K562 (cell line): ENCODE data around the gene ZNF629. TPM values are rescaled to one million over a fixed set of nuclear protein-coding genes. Genes with fewer than 3 reads are reported as not detected.

ENCODE experiments used
- ATAC-seq: fragments of 200-7000 bp; cut with Tn5 transposase; 3 replicates; pipeline ENCODE4 v1.9.1; 2020; ENCODE audit warnings: moderate library complexity
- BruUV-seq: library from RNA; stranded (reverse); fragments of 400-500 nt; replicated peaks from 2 replicates; lab custom pipeline; 2021; lab: Mats Ljungman, UMichigan
- CTCF ChIA-PET: fragments of 300-600 bp; formaldehyde crosslinking; extraction: SDS; loops from one replicate; lab custom pipeline; 2021; ENCODE audit warnings: low intra/inter-chr PET ratio; lab: Yijun Ruan, JAX
- POLR2A ChIA-PET: fragments of 300-600, 350-650 bp; sonication (Branson Sonifier 250); formaldehyde crosslinking; extraction: SDS; loops from one replicate; lab custom pipeline; 2021; ENCODE audit warnings: antibody characterized with exemption, inconsistent platforms; lab: Yijun Ruan, JAX
- DNase-seq, 4 experiments: peaks; one replicate each; pipeline versions ENCODE4 v3.0.0 to v3.0.0-alpha.2; 2011 to 2018; ENCODE audit warnings: low spot score in 3 of 4, mixed read lengths in 3 of 4; ENCODE audit errors: extremely low read depth in 1 of 4
- FAIRE-seq: peaks from 2 replicates; lab custom pipeline; 2011; peaks lifted over from hg19 to GRCh38; lab: Jason Lieb, UNC
- H2AFZ ChIP-seq: 2 replicates; pipeline ENCODE4 v1.6.0; 2011; ENCODE audit warnings: low read depth, low read length, control low read depth, inconsistent platforms
- H3K27ac ChIP-seq: fragments of 200-600 bp; 3 replicates; pipeline ENCODE4 v1.8.0; 2011; ENCODE audit warnings: low read depth, mild to moderate bottlenecking, control low read depth, inconsistent platforms, low read length, moderate library complexity, mixed read lengths; ENCODE audit errors: extremely low read depth
- H3K27me3 ChIP-seq, 2 experiments: fragments of 300-600 bp in 1 of 2; 2 replicates in 1 of 2; 3 replicates in 1 of 2; pipeline versions ENCODE4 v1.6.0 to v1.8.0; 2011; ENCODE audit warnings: inconsistent platforms in 2 of 2, low read length in 2 of 2, mild to moderate bottlenecking in 1 of 2, mixed read lengths in 1 of 2, moderate library complexity in 1 of 2; ENCODE audit not compliant: control insufficient read depth in 2 of 2, insufficient read depth in 2 of 2
- H3K36me3 ChIP-seq: fragments of 300-600 bp; 3 replicates; pipeline ENCODE4 v1.8.0; 2011; ENCODE audit warnings: mild to moderate bottlenecking, low read length, inconsistent platforms; ENCODE audit not compliant: control insufficient read depth, insufficient read depth
- H3K4me1 ChIP-seq, 2 experiments: fragments of 200-600 bp in 1 of 2; replicated peaks in 1 of 2; 2 replicates in 1 of 2; 3 replicates in 1 of 2; pipeline versions ENCODE4 v1.5.1 to v1.8.0; 2011; ENCODE audit warnings: inconsistent platforms in 2 of 2, low read length in 2 of 2, mild to moderate bottlenecking in 1 of 2, mixed read lengths in 1 of 2, moderate library complexity in 1 of 2; ENCODE audit not compliant: control insufficient read depth in 2 of 2, insufficient read depth in 2 of 2
- H3K4me2 ChIP-seq: 2 replicates; pipeline ENCODE4 v1.6.1; 2011; ENCODE audit warnings: low read length, control low read depth, inconsistent platforms, mixed read lengths; ENCODE audit not compliant: insufficient read depth
- H3K4me3 ChIP-seq: fragments of 200-600 bp; sonication (generic), shearing (Covaris generic); 2 replicates; pipeline ENCODE4 v1.5.1; 2016; ENCODE audit warnings: control low read depth, inconsistent platforms
- H3K79me2 ChIP-seq: fragments of 200-600 bp; 3 replicates; pipeline ENCODE4 v1.8.0; 2011; ENCODE audit warnings: low read length, inconsistent platforms; ENCODE audit not compliant: control insufficient read depth, insufficient read depth
- H3K9ac ChIP-seq, 2 experiments: 2 replicates each; pipeline versions ENCODE4 v1.6.0 to v1.6.1; 2011; ENCODE audit warnings: low read depth in 2 of 2, low read length in 2 of 2, control low read depth in 1 of 2, inconsistent platforms in 1 of 2, mild to moderate bottlenecking in 1 of 2, mixed read lengths in 1 of 2; ENCODE audit not compliant: insufficient read depth in 1 of 2
- H3K9me1 ChIP-seq: one replicate; pipeline ENCODE4 v1.6.0; 2011; ENCODE audit warnings: inconsistent platforms, mild to moderate bottlenecking, low read length, moderate library complexity; ENCODE audit not compliant: control insufficient read depth, insufficient read depth
- H3K9me3 ChIP-seq: replicated peaks from 2 replicates; pipeline ENCODE4 v1.5.1; 2011; ENCODE audit warnings: low read depth, low read length, inconsistent platforms; ENCODE audit not compliant: control insufficient read depth, insufficient read depth
- H4K20me1 ChIP-seq: replicated peaks from 2 replicates; pipeline ENCODE4 v1.6.1; 2011; ENCODE audit warnings: low read length, inconsistent platforms, mixed read lengths; ENCODE audit not compliant: control insufficient read depth, insufficient read depth
- BRCA1 ChIP-seq, 2 experiments: fragments of 450-650 bp in 1 of 2; sonication (generic) in 1 of 2; formaldehyde crosslinking in 1 of 2; IDR thresholded peaks; 2 replicates each; pipeline versions ENCODE4 v1.5.0 to v1.6.1; 2017 to 2020; ENCODE audit warnings: mild to moderate bottlenecking in 1 of 2, missing genetic modification reagents in 1 of 2
- L3MBTL2 ChIP-seq: fragments of 450-650 bp; IDR thresholded peaks from 2 replicates; pipeline ENCODE4 v1.6.1; 2016; ENCODE audit warnings: mild to moderate bottlenecking, moderate library complexity
- NFE2 ChIP-seq: IDR thresholded peaks from 2 replicates; pipeline ENCODE4 v1.6.1; 2014; ENCODE audit warnings: antibody characterized with exemption, low read depth
- VEZF1 ChIP-seq: fragments of 200-800 bp; sonication (Bioruptor generic); IDR thresholded peaks from 2 replicates; pipeline ENCODE4 v1.6.1; 2017; ENCODE audit warnings: missing genetic modification characterization, missing compliant biosample characterization
- ZBTB9 ChIP-seq: fragments of 450-650 bp; formaldehyde crosslinking; IDR thresholded peaks from 2 replicates; pipeline ENCODE4 v1.4.0; 2020; ENCODE audit warnings: mild to moderate bottlenecking, moderate library complexity
- ZC3H4 ChIP-seq: sonication (generic); formaldehyde crosslinking; IDR thresholded peaks from 2 replicates; pipeline ENCODE4 v1.9.0; 2021; ENCODE audit warnings: missing genetic modification reagents, borderline replicate concordance
- ZNF444 ChIP-seq: fragments of 250-450 bp; sonication (Bioruptor Pico); IDR thresholded peaks from 2 replicates; pipeline ENCODE4 v1.4.0; 2020; ENCODE audit warnings: mild to moderate bottlenecking, moderate library complexity
- WGBS: fragments of 100-300 bp; shearing (Covaris generic); methylation state at CpG from one replicate; pipeline ENCODE4 v1.1.6; 2016; ENCODE audit warnings: low coverage, mixed read lengths; ENCODE audit not compliant: insufficient coverage; ENCODE audit errors: missing lambda C conversion rate; 5-methylcytosine and 5-hydroxymethylcytosine counted together
- in situ Hi-C: fragments of 300-500 bp; cut with MboI; formaldehyde crosslinking; loops from 4 replicates; pipeline ENCODE4 v1.15.0; 2018; ENCODE audit warnings: inconsistent platforms, mixed read lengths
- intact Hi-C: fragments of 100-400 bp; cut with micrococcal nuclease; formaldehyde crosslinking; loops from 2 replicates; pipeline ENCODE4 v1.14.2; 2022
- polyA plus RNA-seq, 8 experiments: library from polyadenylated mRNA; depleted of rRNA in 4 of 8; stranded (reverse) in 5 of 8; unstranded in 3 of 8; fragments of >200 nt; fragmentation: Nextera tagmentation in 2 of 8; fragmentation: Illumina TruSeq in 1 of 8; extraction: Ambion mirVana in 2 of 8; extraction: Trizol in 1 of 8; gene quantifications; 2 replicates each; pipeline versions ENCODE4 v1.2.1 to v1.2.3, GENCODE V29; 2011 to 2014; ENCODE audit warnings: inconsistent platforms in 1 of 8, missing spikeins in 1 of 8
- total RNA-seq, 7 experiments: library from RNA; depleted of rRNA in 6 of 7; stranded (reverse); fragments of >200 nt in 6 of 7; fragmentation: Illumina TruSeq in 2 of 7; extraction: Trizol in 2 of 7; gene quantifications; 2 replicates each; pipeline versions ENCODE4 v1.2.1 to v1.2.3, GENCODE V29; 2011 to 2021; ENCODE audit warnings: low replicate concordance in 1 of 7
- TF ChIP-seq, protein P1 (sequence below): fragments of 450-650 bp; IDR thresholded peaks from 2 replicates; pipeline ENCODE4 v1.6.1; 2016; ENCODE audit warnings: mild to moderate bottlenecking, moderate library complexity

ZNF629 gene
- total and polyA plus RNA-seq, 9 of the 15 experiments (the other 6 are each of a cell fraction or from before 2014, with no cell fraction given) = 0.44 to 18.8 (median 7.4) TPM

DNA sequence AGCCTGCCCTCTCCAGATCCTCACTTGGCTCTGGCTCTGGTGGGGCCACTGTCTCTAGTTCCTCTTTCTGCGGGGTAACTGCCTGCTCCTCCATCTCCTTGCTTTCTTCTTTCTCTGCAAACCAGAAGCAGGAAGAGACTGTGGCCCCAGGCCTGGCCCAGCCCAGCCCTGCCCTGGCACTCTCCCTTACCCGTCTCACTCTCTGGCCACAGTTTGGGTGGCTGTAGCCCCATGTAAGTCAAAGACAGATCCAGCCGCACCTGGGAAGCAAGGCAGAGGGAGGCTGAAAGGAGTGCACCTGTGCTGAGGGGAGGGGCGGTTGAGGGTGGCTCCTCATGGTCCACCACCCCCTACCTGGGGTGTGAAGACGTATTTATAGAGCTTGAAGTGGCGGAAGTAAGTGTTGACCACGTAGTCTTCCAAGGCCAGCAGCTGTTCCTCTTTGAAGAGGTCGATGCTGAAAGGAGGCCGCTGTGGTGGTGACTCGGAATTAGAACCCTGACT, 28.0 kb downstream of the ZNF629 start:
- Histone ChIP-seq H3K9me1 (no peaks in the 10 kb centered on the region), H3K4me1 (peaks cover 19 to 34% of the 10 kb centered on the region in 2 experiments; a peak in 4 of 5 replicates), H3K36me3 (peaks cover 71% of the 10 kb centered on the region), H3K4me3 (no peak overlapping the region), H3K4me2 (no peak overlapping the region), H3K79me2 (peaks cover 36% of the 10 kb centered on the region), H3K9me3 (no peaks in the 10 kb centered on the region), H2AFZ (no peak overlapping the region), H4K20me1 (no peaks in the 10 kb centered on the region), H3K27ac (no peak overlapping the region), H3K27me3 (no peaks in the 10 kb centered on the region), H3K9ac (peak overlapping the region in 1 of 2 experiments; percentile 19; a peak in 1 of 4 replicates)
- intact Hi-C loops (no loop called here), in situ Hi-C loops (no loop called here)
- ChIA-PET CTCF (no interaction called here), POLR2A (interaction anchor here (3.7 kb wide), 2 partner anchors 9 to 12 kb away, joined by 24 to 28 read pairs; partner anchors contain the start of gene PHKG2)
- 72% methylated on average over 9 of the region's 10 CpGs for whole genome bisulfite sequencing
- no peak for ATAC-seq
- no peak for FAIRE-seq
- no peak for DNase-seq
- BruUV-seq = no TSS peak
- no peak for TF ChIP-seq VEZF1 (CRISPR knock-in tag)
- TF ChIP-seq ZC3H4 (CRISPR knock-in tag) = no peak
- TF ChIP-seq BRCA1 (IDR thresholded peaks at IDR 0.05) = no peak
- TF ChIP-seq BRCA1 (CRISPR knock-in tag; IDR thresholded peaks at IDR 0.05) = no peak
- no peak for TF ChIP-seq NFE2
- no peak for TF ChIP-seq ZNF444 (CRISPR knock-in tag)
- no peak for TF ChIP-seq L3MBTL2
- TF ChIP-seq, protein P1, sequence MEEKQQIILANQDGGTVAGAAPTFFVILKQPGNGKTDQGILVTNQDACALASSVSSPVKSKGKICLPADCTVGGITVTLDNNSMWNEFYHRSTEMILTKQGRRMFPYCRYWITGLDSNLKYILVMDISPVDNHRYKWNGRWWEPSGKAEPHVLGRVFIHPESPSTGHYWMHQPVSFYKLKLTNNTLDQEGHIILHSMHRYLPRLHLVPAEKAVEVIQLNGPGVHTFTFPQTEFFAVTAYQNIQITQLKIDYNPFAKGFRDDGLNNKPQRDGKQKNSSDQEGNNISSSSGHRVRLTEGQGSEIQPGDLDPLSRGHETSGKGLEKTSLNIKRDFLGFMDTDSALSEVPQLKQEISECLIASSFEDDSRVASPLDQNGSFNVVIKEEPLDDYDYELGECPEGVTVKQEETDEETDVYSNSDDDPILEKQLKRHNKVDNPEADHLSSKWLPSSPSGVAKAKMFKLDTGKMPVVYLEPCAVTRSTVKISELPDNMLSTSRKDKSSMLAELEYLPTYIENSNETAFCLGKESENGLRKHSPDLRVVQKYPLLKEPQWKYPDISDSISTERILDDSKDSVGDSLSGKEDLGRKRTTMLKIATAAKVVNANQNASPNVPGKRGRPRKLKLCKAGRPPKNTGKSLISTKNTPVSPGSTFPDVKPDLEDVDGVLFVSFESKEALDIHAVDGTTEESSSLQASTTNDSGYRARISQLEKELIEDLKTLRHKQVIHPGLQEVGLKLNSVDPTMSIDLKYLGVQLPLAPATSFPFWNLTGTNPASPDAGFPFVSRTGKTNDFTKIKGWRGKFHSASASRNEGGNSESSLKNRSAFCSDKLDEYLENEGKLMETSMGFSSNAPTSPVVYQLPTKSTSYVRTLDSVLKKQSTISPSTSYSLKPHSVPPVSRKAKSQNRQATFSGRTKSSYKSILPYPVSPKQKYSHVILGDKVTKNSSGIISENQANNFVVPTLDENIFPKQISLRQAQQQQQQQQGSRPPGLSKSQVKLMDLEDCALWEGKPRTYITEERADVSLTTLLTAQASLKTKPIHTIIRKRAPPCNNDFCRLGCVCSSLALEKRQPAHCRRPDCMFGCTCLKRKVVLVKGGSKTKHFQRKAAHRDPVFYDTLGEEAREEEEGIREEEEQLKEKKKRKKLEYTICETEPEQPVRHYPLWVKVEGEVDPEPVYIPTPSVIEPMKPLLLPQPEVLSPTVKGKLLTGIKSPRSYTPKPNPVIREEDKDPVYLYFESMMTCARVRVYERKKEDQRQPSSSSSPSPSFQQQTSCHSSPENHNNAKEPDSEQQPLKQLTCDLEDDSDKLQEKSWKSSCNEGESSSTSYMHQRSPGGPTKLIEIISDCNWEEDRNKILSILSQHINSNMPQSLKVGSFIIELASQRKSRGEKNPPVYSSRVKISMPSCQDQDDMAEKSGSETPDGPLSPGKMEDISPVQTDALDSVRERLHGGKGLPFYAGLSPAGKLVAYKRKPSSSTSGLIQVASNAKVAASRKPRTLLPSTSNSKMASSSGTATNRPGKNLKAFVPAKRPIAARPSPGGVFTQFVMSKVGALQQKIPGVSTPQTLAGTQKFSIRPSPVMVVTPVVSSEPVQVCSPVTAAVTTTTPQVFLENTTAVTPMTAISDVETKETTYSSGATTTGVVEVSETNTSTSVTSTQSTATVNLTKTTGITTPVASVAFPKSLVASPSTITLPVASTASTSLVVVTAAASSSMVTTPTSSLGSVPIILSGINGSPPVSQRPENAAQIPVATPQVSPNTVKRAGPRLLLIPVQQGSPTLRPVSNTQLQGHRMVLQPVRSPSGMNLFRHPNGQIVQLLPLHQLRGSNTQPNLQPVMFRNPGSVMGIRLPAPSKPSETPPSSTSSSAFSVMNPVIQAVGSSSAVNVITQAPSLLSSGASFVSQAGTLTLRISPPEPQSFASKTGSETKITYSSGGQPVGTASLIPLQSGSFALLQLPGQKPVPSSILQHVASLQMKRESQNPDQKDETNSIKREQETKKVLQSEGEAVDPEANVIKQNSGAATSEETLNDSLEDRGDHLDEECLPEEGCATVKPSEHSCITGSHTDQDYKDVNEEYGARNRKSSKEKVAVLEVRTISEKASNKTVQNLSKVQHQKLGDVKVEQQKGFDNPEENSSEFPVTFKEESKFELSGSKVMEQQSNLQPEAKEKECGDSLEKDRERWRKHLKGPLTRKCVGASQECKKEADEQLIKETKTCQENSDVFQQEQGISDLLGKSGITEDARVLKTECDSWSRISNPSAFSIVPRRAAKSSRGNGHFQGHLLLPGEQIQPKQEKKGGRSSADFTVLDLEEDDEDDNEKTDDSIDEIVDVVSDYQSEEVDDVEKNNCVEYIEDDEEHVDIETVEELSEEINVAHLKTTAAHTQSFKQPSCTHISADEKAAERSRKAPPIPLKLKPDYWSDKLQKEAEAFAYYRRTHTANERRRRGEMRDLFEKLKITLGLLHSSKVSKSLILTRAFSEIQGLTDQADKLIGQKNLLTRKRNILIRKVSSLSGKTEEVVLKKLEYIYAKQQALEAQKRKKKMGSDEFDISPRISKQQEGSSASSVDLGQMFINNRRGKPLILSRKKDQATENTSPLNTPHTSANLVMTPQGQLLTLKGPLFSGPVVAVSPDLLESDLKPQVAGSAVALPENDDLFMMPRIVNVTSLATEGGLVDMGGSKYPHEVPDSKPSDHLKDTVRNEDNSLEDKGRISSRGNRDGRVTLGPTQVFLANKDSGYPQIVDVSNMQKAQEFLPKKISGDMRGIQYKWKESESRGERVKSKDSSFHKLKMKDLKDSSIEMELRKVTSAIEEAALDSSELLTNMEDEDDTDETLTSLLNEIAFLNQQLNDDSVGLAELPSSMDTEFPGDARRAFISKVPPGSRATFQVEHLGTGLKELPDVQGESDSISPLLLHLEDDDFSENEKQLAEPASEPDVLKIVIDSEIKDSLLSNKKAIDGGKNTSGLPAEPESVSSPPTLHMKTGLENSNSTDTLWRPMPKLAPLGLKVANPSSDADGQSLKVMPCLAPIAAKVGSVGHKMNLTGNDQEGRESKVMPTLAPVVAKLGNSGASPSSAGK = no peak
- no peak for TF ChIP-seq ZBTB9 (CRISPR knock-in tag)
